ENCODE results near the gene SCYL3.
"Not testable (repeated sequence)": the region's sequence is repeated elsewhere in the genome, so short reads cannot be mapped to it uniquely, and the experiment has no call there.

DNA sequence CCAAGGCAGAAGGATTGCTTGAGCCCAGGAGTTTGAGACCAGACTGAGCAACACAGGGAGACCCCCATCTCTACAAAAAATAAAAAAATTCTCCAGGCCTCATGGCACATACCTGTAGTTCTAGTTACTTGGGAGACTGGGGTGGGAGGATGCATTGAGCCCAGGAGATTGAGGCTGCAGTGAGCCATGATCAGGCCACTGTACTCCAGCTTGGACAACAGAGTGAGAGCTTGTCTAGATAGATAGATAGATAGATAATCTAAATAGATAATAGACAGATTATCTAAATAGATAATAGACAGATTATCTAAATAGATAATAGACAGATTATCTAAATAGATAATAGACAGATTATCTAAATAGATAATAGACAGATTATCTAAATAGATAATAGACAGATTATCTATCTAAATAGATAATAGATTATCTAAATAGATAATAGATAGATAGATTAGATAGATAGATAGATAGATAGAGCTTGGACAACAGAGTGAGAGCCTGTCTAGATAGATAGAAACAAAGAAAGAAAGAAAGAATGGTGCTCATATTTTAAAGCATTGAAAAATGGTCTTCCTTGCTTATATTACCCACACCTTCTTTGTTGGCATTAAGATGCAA lies 82.2 kb downstream of the SCYL3 start:
- not testable (repeated sequence) for TF ChIP-seq TAF1 (IDR thresholded peaks at IDR 0.05; ENCODE audit: borderline replicate concordance, low read depth, low read length); POLR2A (IDR thresholded peaks at IDR 0.05; ENCODE audit: low read depth, low read length)
